K562 (cell line): Measurements from ENCODE around the gene C20orf141. TPM values are rescaled to one million over a fixed set of nuclear protein-coding genes. Genes with fewer than 3 reads are reported as not detected.
A peak's percentile ranks its signal among the peaks of the same experiment; 100 is the strongest.

ENCODE experiments used
- ARHGAP35 ChIP-seq: fragments of 450-650 bp; IDR thresholded peaks from 2 replicates; pipeline ENCODE4 v1.6.1; 2018; ENCODE audit not compliant: partially characterized antibody
- BDP1 ChIP-seq: IDR thresholded peaks from 3 replicates; pipeline ENCODE4 v1.6.1; 2011; ENCODE audit not compliant: insufficient read length, insufficient read depth
- CCAR2 ChIP-seq: fragments of 200-400 bp; formaldehyde crosslinking; IDR thresholded peaks from 2 replicates; pipeline ENCODE4 v1.6.1; 2017; ENCODE audit warnings: mild to moderate bottlenecking, low read depth, low read length
- DACH1 ChIP-seq: fragments of 450-650 bp; IDR thresholded peaks from 2 replicates; pipeline ENCODE4 v1.6.1; 2018; ENCODE audit not compliant: partially characterized antibody
- GATAD2B ChIP-seq: fragments of 450-650 bp; IDR thresholded peaks from 2 replicates; pipeline ENCODE4 v1.6.1; 2017; ENCODE audit warnings: mild to moderate bottlenecking, borderline replicate concordance
- KLF13 ChIP-seq: fragments of 450-650 bp; IDR thresholded peaks from 2 replicates; pipeline ENCODE4 v1.6.1; 2016; ENCODE audit warnings: missing genetic modification characterization, low read depth, mild to moderate bottlenecking, missing compliant biosample characterization, moderate library complexity, borderline replicate concordance
- MTA1 ChIP-seq: fragments of 450-650 bp; IDR thresholded peaks from 2 replicates; pipeline ENCODE4 v1.6.1; 2017; ENCODE audit warnings: borderline replicate concordance
- PRMT5 ChIP-seq: sonication (generic); formaldehyde crosslinking; IDR thresholded peaks from 2 replicates; pipeline ENCODE4 v1.5.0; 2020; ENCODE audit warnings: missing genetic modification reagents
- RBM39 ChIP-seq: fragments of 200-400 bp; formaldehyde crosslinking; optimal IDR thresholded peaks from 2 replicates; pipeline ENCODE3; 2018; ENCODE audit warnings: low read depth, low read length
- SMARCC2 ChIP-seq: fragments of 450-650 bp; IDR thresholded peaks from 2 replicates; pipeline ENCODE4 v1.6.1; 2017; ENCODE audit warnings: antibody characterized with exemption, moderate library complexity, mild to moderate bottlenecking, low read depth
- TOE1 ChIP-seq, 2 experiments: fragments of 450-650 bp in 1 of 2; sonication (generic) in 1 of 2; formaldehyde crosslinking in 1 of 2; IDR thresholded peaks; 2 replicates each; pipeline versions ENCODE4 v1.7.1 to v1.8.0; 2016 to 2022; ENCODE audit warnings: borderline replicate concordance in 2 of 2, mild to moderate bottlenecking in 2 of 2, antibody characterized with exemption in 1 of 2, inconsistent platforms in 1 of 2, low read depth in 1 of 2, missing genetic modification reagents in 1 of 2, moderate library complexity in 1 of 2
- WHSC1 ChIP-seq: IDR thresholded peaks from one replicate; pipeline ENCODE4 v1.6.1; 2012; ENCODE audit warnings: low read length, control low read depth, inconsistent platforms
- ZBTB7A ChIP-seq: IDR thresholded peaks from 2 replicates; pipeline ENCODE4 v1.6.1; 2011; ENCODE audit warnings: low read depth, mild to moderate bottlenecking, low read length, moderate library complexity, borderline replicate concordance; ENCODE audit not compliant: control insufficient read depth
- ZNF197 ChIP-seq: fragments of 200-800 bp; sonication (Bioruptor generic); IDR thresholded peaks from 2 replicates; pipeline ENCODE4 v1.6.1; 2016; ENCODE audit warnings: low read depth, missing genetic modification characterization, missing compliant biosample characterization
- polyA plus RNA-seq, 8 experiments: library from polyadenylated mRNA; depleted of rRNA in 4 of 8; stranded (reverse) in 5 of 8; unstranded in 3 of 8; fragments of >200 nt; fragmentation: Nextera tagmentation in 2 of 8; fragmentation: Illumina TruSeq in 1 of 8; extraction: Ambion mirVana in 2 of 8; extraction: Trizol in 1 of 8; gene quantifications; 2 replicates each; pipeline versions ENCODE4 v1.2.1 to v1.2.3, GENCODE V29; 2011 to 2014; ENCODE audit warnings: inconsistent platforms in 1 of 8, missing spikeins in 1 of 8
- total RNA-seq, 7 experiments: library from RNA; depleted of rRNA in 6 of 7; stranded (reverse); fragments of >200 nt in 6 of 7; fragmentation: Illumina TruSeq in 2 of 7; extraction: Trizol in 2 of 7; gene quantifications; 2 replicates each; pipeline versions ENCODE4 v1.2.1 to v1.2.3, GENCODE V29; 2011 to 2021; ENCODE audit warnings: low replicate concordance in 1 of 7
- TF ChIP-seq, protein P1 (sequence below): fragments of 250-450 bp; sonication (Bioruptor Pico); IDR thresholded peaks from 2 replicates; pipeline ENCODE4 v1.6.1; 2021; ENCODE audit warnings: mild to moderate bottlenecking
- TF ChIP-seq, protein P2 (sequence below): sonication (generic); formaldehyde crosslinking; IDR thresholded peaks from 2 replicates; pipeline ENCODE4 v1.8.0; 2022; ENCODE audit warnings: mild to moderate bottlenecking, missing genetic modification reagents, borderline replicate concordance
- TF ChIP-seq, protein P3 (sequence below), 2 experiments: fragments of 450-650 bp in 1 of 2; IDR thresholded peaks; 2 replicates each; pipeline ENCODE4 v1.6.1; 2011 to 2017; ENCODE audit warnings: low read depth in 2 of 2, antibody characterized with exemption in 1 of 2, borderline replicate concordance in 1 of 2, low read length in 1 of 2, mild to moderate bottlenecking in 1 of 2, mixed read lengths in 1 of 2; ENCODE audit not compliant: control insufficient read depth in 1 of 2
- TF ChIP-seq, protein P4 (sequence below): fragments of 250-450 bp; sonication (Bioruptor Pico); IDR thresholded peaks from 2 replicates; pipeline ENCODE4 v1.4.0; 2020; ENCODE audit warnings: mild to moderate bottlenecking
- TF ChIP-seq, protein P5 (sequence below): fragments of 250-450 bp; sonication (Bioruptor Pico); IDR thresholded peaks from 2 replicates; pipeline ENCODE4 v1.8.0; 2021; ENCODE audit warnings: moderate library complexity, mild to moderate bottlenecking, inconsistent platforms

Gene C20orf141
- total and polyA plus RNA-seq, 9 of the 15 experiments (the other 6 are each of a cell fraction or from before 2014, with no cell fraction given) = not detected

DNA sequence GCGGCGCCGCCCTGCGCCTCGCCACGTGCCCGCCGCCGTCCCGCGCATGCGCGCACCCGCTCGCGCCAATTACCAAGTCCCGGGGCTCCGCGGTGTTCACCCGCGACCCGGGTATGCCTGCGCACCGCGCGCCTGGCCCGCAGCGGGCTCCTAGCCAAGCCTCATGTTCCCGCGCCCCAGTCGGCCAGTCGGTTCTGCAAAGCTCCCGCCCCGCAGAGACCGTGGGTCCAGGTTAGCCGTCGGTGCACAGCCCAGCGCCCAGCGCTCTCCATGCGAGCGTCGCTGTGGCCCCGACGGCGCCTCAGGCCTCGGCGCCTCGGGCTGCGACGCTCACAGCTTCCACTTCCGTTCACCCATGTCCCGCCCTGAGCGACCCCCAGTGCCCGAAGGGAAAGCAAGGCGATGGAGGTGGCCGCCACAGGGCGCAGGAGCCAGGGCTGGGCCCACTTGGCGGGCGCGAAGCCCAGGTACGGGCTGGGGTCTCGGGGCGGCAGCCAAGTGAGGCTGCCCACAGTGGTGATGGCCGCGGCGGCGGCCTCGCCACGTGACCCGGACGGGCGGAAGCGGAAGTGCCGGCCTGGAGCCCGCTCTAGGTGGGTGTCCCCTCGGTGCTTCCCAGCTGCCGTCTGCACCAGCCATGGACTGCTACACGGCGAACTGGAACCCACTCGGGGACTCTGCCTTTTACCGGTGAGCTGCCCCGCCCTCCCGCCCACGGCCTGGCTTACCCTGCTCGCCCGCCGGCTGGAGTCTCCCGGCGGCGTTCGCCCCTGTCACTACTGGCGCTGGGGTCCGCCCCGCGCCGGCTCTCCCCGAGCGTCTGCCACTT is 25.6 kb downstream of the C20orf141 start, which contains the start of the genes PCED1A and VPS16 (continued):
- no peak for TF ChIP-seq PRMT5 (CRISPR knock-in tag)
- TF ChIP-seq GATAD2B = no peak
- no peak for TF ChIP-seq CCAR2
- no peak for TF ChIP-seq WHSC1
- TF ChIP-seq ZBTB7A = no peak; the same call in 1 of the 2 replicates
- no peak for TF ChIP-seq DACH1
- no peak for TF ChIP-seq ZNF197
- TF ChIP-seq BDP1 = no peak
- TF ChIP-seq, protein P1, sequence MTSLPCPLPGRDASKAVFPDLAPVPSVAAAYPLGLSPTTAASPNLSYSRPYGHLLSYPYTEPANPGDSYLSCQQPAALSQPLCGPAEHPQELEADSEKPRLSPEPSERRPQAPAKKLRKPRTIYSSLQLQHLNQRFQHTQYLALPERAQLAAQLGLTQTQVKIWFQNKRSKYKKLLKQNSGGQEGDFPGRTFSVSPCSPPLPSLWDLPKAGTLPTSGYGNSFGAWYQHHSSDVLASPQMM (CRISPR knock-in tag) = no peak
- TF ChIP-seq, protein P2, sequence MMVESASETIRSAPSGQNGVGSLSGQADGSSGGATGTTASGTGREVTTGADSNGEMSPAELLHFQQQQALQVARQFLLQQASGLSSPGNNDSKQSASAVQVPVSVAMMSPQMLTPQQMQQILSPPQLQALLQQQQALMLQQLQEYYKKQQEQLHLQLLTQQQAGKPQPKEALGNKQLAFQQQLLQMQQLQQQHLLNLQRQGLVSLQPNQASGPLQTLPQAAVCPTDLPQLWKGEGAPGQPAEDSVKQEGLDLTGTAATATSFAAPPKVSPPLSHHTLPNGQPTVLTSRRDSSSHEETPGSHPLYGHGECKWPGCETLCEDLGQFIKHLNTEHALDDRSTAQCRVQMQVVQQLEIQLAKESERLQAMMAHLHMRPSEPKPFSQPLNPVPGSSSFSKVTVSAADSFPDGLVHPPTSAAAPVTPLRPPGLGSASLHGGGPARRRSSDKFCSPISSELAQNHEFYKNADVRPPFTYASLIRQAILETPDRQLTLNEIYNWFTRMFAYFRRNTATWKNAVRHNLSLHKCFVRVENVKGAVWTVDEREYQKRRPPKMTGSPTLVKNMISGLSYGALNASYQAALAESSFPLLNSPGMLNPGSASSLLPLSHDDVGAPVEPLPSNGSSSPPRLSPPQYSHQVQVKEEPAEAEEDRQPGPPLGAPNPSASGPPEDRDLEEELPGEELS (CRISPR knock-in tag) = 0 out of 2 replicates have a peak, but pooled peaks have one; percentile 51
- TF ChIP-seq, protein P3, sequence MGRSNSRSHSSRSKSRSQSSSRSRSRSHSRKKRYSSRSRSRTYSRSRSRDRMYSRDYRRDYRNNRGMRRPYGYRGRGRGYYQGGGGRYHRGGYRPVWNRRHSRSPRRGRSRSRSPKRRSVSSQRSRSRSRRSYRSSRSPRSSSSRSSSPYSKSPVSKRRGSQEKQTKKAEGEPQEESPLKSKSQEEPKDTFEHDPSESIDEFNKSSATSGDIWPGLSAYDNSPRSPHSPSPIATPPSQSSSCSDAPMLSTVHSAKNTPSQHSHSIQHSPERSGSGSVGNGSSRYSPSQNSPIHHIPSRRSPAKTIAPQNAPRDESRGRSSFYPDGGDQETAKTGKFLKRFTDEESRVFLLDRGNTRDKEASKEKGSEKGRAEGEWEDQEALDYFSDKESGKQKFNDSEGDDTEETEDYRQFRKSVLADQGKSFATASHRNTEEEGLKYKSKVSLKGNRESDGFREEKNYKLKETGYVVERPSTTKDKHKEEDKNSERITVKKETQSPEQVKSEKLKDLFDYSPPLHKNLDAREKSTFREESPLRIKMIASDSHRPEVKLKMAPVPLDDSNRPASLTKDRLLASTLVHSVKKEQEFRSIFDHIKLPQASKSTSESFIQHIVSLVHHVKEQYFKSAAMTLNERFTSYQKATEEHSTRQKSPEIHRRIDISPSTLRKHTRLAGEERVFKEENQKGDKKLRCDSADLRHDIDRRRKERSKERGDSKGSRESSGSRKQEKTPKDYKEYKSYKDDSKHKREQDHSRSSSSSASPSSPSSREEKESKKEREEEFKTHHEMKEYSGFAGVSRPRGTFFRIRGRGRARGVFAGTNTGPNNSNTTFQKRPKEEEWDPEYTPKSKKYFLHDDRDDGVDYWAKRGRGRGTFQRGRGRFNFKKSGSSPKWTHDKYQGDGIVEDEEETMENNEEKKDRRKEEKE (IDR thresholded peaks at IDR 0.05; ENCODE audit: borderline replicate concordance in 1 of 2, control insufficient read depth in 1 of 2, low read depth in 2 of 2, low read length in 1 of 2) = no peak
- no peak for TF ChIP-seq ARHGAP35
- no peak for TF ChIP-seq SMARCC2
- TF ChIP-seq, protein P4, sequence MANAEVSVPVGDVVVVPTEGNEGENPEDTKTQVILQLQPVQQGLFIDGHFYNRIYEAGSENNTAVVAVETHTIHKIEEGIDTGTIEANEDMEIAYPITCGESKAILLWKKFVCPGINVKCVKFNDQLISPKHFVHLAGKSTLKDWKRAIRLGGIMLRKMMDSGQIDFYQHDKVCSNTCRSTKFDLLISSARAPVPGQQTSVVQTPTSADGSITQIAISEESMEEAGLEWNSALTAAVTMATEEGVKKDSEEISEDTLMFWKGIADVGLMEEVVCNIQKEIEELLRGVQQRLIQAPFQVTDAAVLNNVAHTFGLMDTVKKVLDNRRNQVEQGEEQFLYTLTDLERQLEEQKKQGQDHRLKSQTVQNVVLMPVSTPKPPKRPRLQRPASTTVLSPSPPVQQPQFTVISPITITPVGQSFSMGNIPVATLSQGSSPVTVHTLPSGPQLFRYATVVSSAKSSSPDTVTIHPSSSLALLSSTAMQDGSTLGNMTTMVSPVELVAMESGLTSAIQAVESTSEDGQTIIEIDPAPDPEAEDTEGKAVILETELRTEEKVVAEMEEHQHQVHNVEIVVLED (CRISPR knock-in tag) = no peak
- TF ChIP-seq, protein P5, sequence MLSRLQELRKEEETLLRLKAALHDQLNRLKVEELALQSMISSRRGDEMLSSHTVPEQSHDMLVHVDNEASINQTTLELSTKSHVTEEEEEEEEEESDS = no peak
- TF ChIP-seq MTA1 = no peak
- no peak for TF ChIP-seq KLF13
- TF ChIP-seq TOE1 (IDR thresholded peaks at IDR 0.05; ENCODE audit: borderline replicate concordance) = peak; percentile 86
- no peak for TF ChIP-seq TOE1 (CRISPR knock-in tag; IDR thresholded peaks at IDR 0.05; ENCODE audit: borderline replicate concordance, low read depth)
- no peak for TF ChIP-seq RBM39
